Gastrocnemius medialis (tissue), 4 donors: Measurements from ENCODE around the gene RNLS.

Source experiments
- POLR2A ChIP-seq, 2 donors: fragments of 450-650 bp; IDR thresholded peaks; one replicate each; pipeline ENCODE4 v1.6.1; 2017; ENCODE audit warnings: antibody characterized with exemption in 2 of 2, mild to moderate bottlenecking in 2 of 2, moderate library complexity in 2 of 2
- TF ChIP-seq, protein P1 (sequence below), 5 experiments: fragments of 450-650 bp in 3 of 5; fragments of 200-600 bp in 2 of 5; sonication (generic) in 2 of 5; IDR thresholded peaks in 4 of 5; conservative IDR thresholded peaks in 1 of 5; 1 replicate in 4 of 5; 2 replicates in 1 of 5; pipeline ENCODE4 v1.5.1; 2016 to 2019; ENCODE audit warnings: antibody characterized with exemption in 5 of 5, mild to moderate bottlenecking in 3 of 5, moderate library complexity in 3 of 5

DNA sequence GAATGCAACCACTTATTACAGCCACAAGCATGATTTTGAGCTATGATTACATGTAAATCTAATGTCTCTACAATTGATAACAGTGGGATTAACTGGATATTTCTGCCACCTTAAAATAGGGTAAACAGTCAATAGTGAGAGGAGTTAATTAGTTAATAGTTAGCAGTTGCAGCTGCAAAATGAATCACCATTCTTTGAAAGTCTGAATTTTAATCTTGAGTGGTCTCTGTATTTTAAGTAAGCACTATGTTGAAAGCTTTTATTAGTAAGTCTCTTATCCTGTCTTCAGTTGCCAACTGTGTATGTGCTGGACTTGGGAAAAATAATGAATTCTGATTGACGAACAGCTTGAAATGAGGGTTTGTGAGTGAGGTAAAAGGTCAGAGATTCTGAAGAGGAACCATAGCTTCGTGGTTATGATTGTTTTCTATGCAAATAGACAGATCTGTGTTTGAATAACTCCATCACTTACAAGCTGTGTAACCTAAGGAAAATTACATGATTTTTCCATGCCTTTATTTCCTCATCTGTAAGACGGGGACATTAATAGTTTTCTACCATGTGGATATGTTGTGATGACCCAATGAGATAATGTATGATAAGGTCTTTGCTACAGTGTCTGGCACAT is 75.2 kb downstream of the RNLS start:
- TF ChIP-seq, protein P1, sequence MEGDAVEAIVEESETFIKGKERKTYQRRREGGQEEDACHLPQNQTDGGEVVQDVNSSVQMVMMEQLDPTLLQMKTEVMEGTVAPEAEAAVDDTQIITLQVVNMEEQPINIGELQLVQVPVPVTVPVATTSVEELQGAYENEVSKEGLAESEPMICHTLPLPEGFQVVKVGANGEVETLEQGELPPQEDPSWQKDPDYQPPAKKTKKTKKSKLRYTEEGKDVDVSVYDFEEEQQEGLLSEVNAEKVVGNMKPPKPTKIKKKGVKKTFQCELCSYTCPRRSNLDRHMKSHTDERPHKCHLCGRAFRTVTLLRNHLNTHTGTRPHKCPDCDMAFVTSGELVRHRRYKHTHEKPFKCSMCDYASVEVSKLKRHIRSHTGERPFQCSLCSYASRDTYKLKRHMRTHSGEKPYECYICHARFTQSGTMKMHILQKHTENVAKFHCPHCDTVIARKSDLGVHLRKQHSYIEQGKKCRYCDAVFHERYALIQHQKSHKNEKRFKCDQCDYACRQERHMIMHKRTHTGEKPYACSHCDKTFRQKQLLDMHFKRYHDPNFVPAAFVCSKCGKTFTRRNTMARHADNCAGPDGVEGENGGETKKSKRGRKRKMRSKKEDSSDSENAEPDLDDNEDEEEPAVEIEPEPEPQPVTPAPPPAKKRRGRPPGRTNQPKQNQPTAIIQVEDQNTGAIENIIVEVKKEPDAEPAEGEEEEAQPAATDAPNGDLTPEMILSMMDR (IDR thresholded peaks at IDR 0.05 in 4 of 5, conservative IDR thresholded peaks at IDR 0.05 in 1 of 5): no peak
- TF ChIP-seq POLR2A (IDR thresholded peaks at IDR 0.05): no peak
